Endothelial cell of umbilical vein (primary cell): Measurements from ENCODE around the gene BDKRB2. TPM values are rescaled to one million over a fixed set of nuclear protein-coding genes. Genes with fewer than 3 reads are reported as not detected.

ENCODE experiments used
- BruUV-seq: library from RNA; stranded (reverse); fragments of 400-500 nt; replicated peaks from 2 replicates; lab custom pipeline; 2021; lab: Mats Ljungman, UMichigan
- CTCF ChIA-PET: fragments of 300-600, 350-600 bp; sonication (Branson Sonifier 250); formaldehyde crosslinking; loops from one replicate; lab custom pipeline; 2021; ENCODE audit warnings: antibody characterized with exemption, inconsistent platforms; lab: Charles Lee
- POLR2A ChIA-PET: fragments of 300-600, 350-600 bp; sonication (Branson Sonifier 250); formaldehyde crosslinking; loops from one replicate; lab custom pipeline; 2021; ENCODE audit warnings: antibody characterized with exemption, inconsistent platforms; lab: Charles Lee
- DNase-seq: peaks from one replicate; pipeline ENCODE4 v3.0.0-alpha.2; 2011; ENCODE audit warnings: low read depth, low spot score
- FAIRE-seq: peaks from 2 replicates; lab custom pipeline; 2011; peaks lifted over from hg19 to GRCh38; lab: Jason Lieb, UNC
- H2AFZ ChIP-seq: 2 replicates; pipeline ENCODE4 v1.6.0; 2012; ENCODE audit warnings: low read depth, low read length, control low read depth, inconsistent platforms
- H3K27ac ChIP-seq: 2 replicates; pipeline ENCODE4 v1.5.1; 2011; ENCODE audit warnings: low read depth, mild to moderate bottlenecking, control low read depth, low read length, moderate library complexity; ENCODE audit not compliant: insufficient read depth
- H3K27me3 ChIP-seq, 2 experiments: 2 replicates each; pipeline versions ENCODE4 v1.6.0 to v1.6.1; 2011; ENCODE audit warnings: low read length in 2 of 2, mixed read lengths in 1 of 2; ENCODE audit not compliant: control insufficient read depth in 2 of 2, insufficient read depth in 2 of 2
- H3K36me3 ChIP-seq, 2 experiments: 2 replicates in 1 of 2; 3 replicates in 1 of 2; pipeline ENCODE4 v1.5.1; 2011; ENCODE audit warnings: low read length in 2 of 2, mild to moderate bottlenecking in 1 of 2, moderate library complexity in 1 of 2; ENCODE audit not compliant: control insufficient read depth in 2 of 2, insufficient read depth in 2 of 2; ENCODE audit errors: extremely low read depth in 1 of 2
- H3K4me1 ChIP-seq: 3 replicates; pipeline ENCODE4 v1.5.1; 2011; ENCODE audit warnings: mild to moderate bottlenecking, low read length; ENCODE audit not compliant: control insufficient read depth, insufficient read depth; ENCODE audit errors: extremely low read depth
- H3K4me2 ChIP-seq: 2 replicates; pipeline ENCODE4 v1.6.1; 2011; ENCODE audit warnings: low read length, control low read depth, mixed read lengths; ENCODE audit not compliant: insufficient read depth
- H3K4me3 ChIP-seq, 3 experiments: fragments of 200-600 bp in 1 of 3; sonication (generic), shearing (Covaris generic) in 1 of 3; replicated peaks in 1 of 3; 2 replicates each; pipeline ENCODE4 v1.5.1; 2011 to 2016; ENCODE audit warnings: control low read depth in 3 of 3, low read length in 3 of 3, mild to moderate bottlenecking in 2 of 3, inconsistent platforms in 1 of 3, low read depth in 1 of 3, moderate library complexity in 1 of 3; ENCODE audit not compliant: insufficient read depth in 1 of 3
- H3K79me2 ChIP-seq: 2 replicates; pipeline ENCODE4 v1.6.0; 2012; ENCODE audit warnings: low read length, inconsistent platforms; ENCODE audit not compliant: control insufficient read depth, insufficient read depth
- H3K9ac ChIP-seq: replicated peaks from 2 replicates; pipeline ENCODE3; 2011; ENCODE audit warnings: low read length, control low read depth; ENCODE audit not compliant: insufficient read depth; ENCODE audit errors: extremely low read depth
- H3K9me1 ChIP-seq: replicated peaks from 3 replicates; pipeline ENCODE4 v1.6.0; 2011; ENCODE audit warnings: mild to moderate bottlenecking, low read length; ENCODE audit not compliant: control insufficient read depth, insufficient read depth; ENCODE audit errors: extremely low read depth
- H3K9me3 ChIP-seq: replicated peaks from 2 replicates; pipeline ENCODE4 v1.5.1; 2012; ENCODE audit warnings: low read length, inconsistent platforms; ENCODE audit not compliant: control insufficient read depth, insufficient read depth
- H4K20me1 ChIP-seq: replicated peaks from 2 replicates; pipeline ENCODE3; 2011; ENCODE audit warnings: mild to moderate bottlenecking, low read length; ENCODE audit not compliant: control insufficient read depth, insufficient read depth; ENCODE audit errors: extremely low read depth
- EZH2 ChIP-seq: IDR thresholded peaks from 2 replicates; pipeline ENCODE4 v1.6.1; 2012; ENCODE audit warnings: borderline replicate concordance, low read depth, mild to moderate bottlenecking, moderate library complexity, low read length, inconsistent platforms; ENCODE audit not compliant: severe bottlenecking
- FOS ChIP-seq: IDR thresholded peaks from 2 replicates; pipeline ENCODE4 v1.6.1; 2011; ENCODE audit warnings: mild to moderate bottlenecking, low read length, moderate library complexity, borderline replicate concordance; ENCODE audit not compliant: insufficient read depth
- GATA2 ChIP-seq: IDR thresholded peaks from 2 replicates; pipeline ENCODE4 v1.7.0; 2011; ENCODE audit warnings: low read depth, mild to moderate bottlenecking, moderate library complexity, mixed read lengths, low read length; ENCODE audit not compliant: insufficient read length, insufficient read depth
- JUN ChIP-seq: IDR thresholded peaks from 2 replicates; pipeline ENCODE4 v1.6.1; 2011; ENCODE audit warnings: borderline replicate concordance, low read depth; ENCODE audit not compliant: insufficient read length, insufficient read depth
- MYC ChIP-seq: IDR thresholded peaks from one replicate; pipeline ENCODE4 v1.6.1; 2011; ENCODE audit warnings: mild to moderate bottlenecking, low read depth, low read length
- POLR2A ChIP-seq: IDR thresholded peaks from 2 replicates; pipeline ENCODE4 v1.6.1; 2012; ENCODE audit warnings: low read depth, mild to moderate bottlenecking, control low read depth, low read length
- POLR2AphosphoS5 ChIP-seq: IDR thresholded peaks from 2 replicates; pipeline ENCODE4 v1.6.1; 2012; ENCODE audit warnings: low read depth, mild to moderate bottlenecking, control low read depth, low read length, moderate library complexity; ENCODE audit not compliant: insufficient read depth
- dilution Hi-C: fragments of 300-500 bp; cut with MboI; formaldehyde crosslinking; loops from one replicate; pipeline ENCODE4 v1.15.0; 2019; ENCODE audit warnings: low sequenced_read_pairs; ENCODE audit not compliant: extremely low pct_ligation_motif_present
- intact Hi-C: fragments of 100-400 bp; cut with micrococcal nuclease; formaldehyde crosslinking; loops from one replicate; pipeline ENCODE4 v1.10.0; 2022
- polyA plus RNA-seq, 4 experiments: library from polyadenylated mRNA; depleted of rRNA in 3 of 4; stranded (reverse) in 3 of 4; unstranded in 1 of 4; fragments of >200 nt; gene quantifications; 2 replicates each; pipeline versions ENCODE4 v1.2.1 to v1.2.3, GENCODE V29; 2011 to 2012; ENCODE audit warnings: missing spikeins in 1 of 4
- total RNA-seq: library from RNA; stranded (reverse); gene quantifications from 2 replicates; pipeline ENCODE4 v1.2.3, GENCODE V29; 2021
- TF ChIP-seq, protein P1 (sequence below): IDR thresholded peaks from 2 replicates; pipeline ENCODE4 v1.6.1; 2011; ENCODE audit not compliant: insufficient read depth, insufficient read length
- TF ChIP-seq, protein P2 (sequence below), 2 donors: IDR thresholded peaks; 1 replicate in 1 of 2; 2 replicates in 1 of 2; pipeline ENCODE4 v1.5.1; 2011; ENCODE audit warnings: low read length in 2 of 2, mild to moderate bottlenecking in 2 of 2, moderate library complexity in 2 of 2, control low read depth in 1 of 2, inconsistent platforms in 1 of 2, low read depth in 1 of 2; ENCODE audit not compliant: insufficient read depth in 1 of 2; ENCODE audit errors: extremely low read depth in 1 of 2

Gene BDKRB2
- total and polyA plus RNA-seq, 2 donors (not counting 3 experiments of a cell fraction or from before 2014, with no cell fraction given): 0.22 to 0.77 TPM

DNA sequence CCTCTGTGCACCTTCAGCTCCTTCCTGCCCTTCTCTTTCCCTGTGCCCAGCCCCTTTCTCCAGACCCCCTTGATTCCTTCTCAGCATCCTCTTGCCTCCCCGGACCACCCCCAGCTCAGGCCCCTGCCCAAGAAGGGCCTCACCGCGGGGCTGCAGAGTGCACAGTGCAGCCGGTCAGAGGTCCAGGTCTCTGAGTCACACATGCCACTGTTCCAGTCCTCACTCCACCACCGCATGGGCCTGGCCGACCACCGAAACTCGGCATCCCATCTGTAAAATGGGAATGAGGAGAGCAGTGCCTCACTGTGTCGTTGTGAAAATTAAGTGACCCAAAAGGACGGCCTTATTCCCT is 64.7 kb downstream of the BDKRB2 start:
- no peaks in the 10 kb centered on the region for H3K79me2 ChIP-seq
- dilution Hi-C loops: no loop called here
- H3K9me3 ChIP-seq: no peaks in the 10 kb centered on the region
- no peaks in the 10 kb centered on the region for H4K20me1 ChIP-seq
- intact Hi-C loops: no loop called here
- H3K4me1 ChIP-seq: no peaks in the 10 kb centered on the region
- H3K27me3 ChIP-seq: no peaks in the 10 kb centered on the region
- FAIRE-seq (no peak), DNase-seq (no peak)
- TF ChIP-seq, protein P1, sequence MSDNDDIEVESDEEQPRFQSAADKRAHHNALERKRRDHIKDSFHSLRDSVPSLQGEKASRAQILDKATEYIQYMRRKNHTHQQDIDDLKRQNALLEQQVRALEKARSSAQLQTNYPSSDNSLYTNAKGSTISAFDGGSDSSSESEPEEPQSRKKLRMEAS: no peak
- TF ChIP-seq MYC: no peak
- no peak for TF ChIP-seq FOS
- no peak for TF ChIP-seq POLR2AphosphoS5
- no peak for TF ChIP-seq GATA2
- TF ChIP-seq POLR2A: no peak
- no peak for TF ChIP-seq JUN
- no peak for TF ChIP-seq EZH2
- TF ChIP-seq, protein P2, sequence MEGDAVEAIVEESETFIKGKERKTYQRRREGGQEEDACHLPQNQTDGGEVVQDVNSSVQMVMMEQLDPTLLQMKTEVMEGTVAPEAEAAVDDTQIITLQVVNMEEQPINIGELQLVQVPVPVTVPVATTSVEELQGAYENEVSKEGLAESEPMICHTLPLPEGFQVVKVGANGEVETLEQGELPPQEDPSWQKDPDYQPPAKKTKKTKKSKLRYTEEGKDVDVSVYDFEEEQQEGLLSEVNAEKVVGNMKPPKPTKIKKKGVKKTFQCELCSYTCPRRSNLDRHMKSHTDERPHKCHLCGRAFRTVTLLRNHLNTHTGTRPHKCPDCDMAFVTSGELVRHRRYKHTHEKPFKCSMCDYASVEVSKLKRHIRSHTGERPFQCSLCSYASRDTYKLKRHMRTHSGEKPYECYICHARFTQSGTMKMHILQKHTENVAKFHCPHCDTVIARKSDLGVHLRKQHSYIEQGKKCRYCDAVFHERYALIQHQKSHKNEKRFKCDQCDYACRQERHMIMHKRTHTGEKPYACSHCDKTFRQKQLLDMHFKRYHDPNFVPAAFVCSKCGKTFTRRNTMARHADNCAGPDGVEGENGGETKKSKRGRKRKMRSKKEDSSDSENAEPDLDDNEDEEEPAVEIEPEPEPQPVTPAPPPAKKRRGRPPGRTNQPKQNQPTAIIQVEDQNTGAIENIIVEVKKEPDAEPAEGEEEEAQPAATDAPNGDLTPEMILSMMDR (IDR thresholded peaks at IDR 0.05; ENCODE audit: extremely low read depth in 1 of 2, insufficient read depth in 1 of 2, low read depth in 1 of 2, low read length in 2 of 2): no peak
- ChIA-PET POLR2A (no interaction called here), CTCF (interaction anchor here (1.0 kb wide), 1 partner anchor 169 kb away, joined by 3 read pairs; no protein-coding TSS in a partner anchor)
- H3K36me3 ChIP-seq: no peaks in the 10 kb centered on the region
- no peak overlapping the region for H2AFZ ChIP-seq
- H3K4me2 ChIP-seq: no peak overlapping the region
- no peak overlapping the region for H3K4me3 ChIP-seq
- no peaks in the 10 kb centered on the region for H3K9me1 ChIP-seq
- no peak overlapping the region for H3K9ac ChIP-seq
- no peak overlapping the region for H3K27ac ChIP-seq
- no TSS peak for BruUV-seq
